ENCODE measurements around the gene TBC1D21. TPM values are rescaled to one million over a fixed set of nuclear protein-coding genes. Genes with fewer than 3 reads are reported as not detected.

The TBC1D21 gene
- total and polyA plus RNA-seq, 2 of the 4 experiments (the other 2 are of a cell fraction), result not detected

- in situ Hi-C loops (cut with MboI; ENCODE audit: low sequenced_read_pairs), result no loop called here
- no CpG with 5 or more reads among the region's 11 CpGs for WGBS, 2 experiments (ENCODE audit: extremely low coverage in 2 of 2, insufficient read length in 1 of 2)
- H4K91ac ChIP-seq (ENCODE audit: insufficient read depth, low read depth, low read length), result no peak overlapping the region
- H3K36me3 ChIP-seq (ENCODE audit: control insufficient read depth, insufficient read depth, low read length), result peaks cover 8% of the 10 kb centered on the region
- no peak for ATAC-seq (ENCODE audit: low read depth)
- no peak overlapping the region for H3K56ac ChIP-seq (ENCODE audit: extremely low read depth, insufficient read depth, low read length)
- H3K27me3 ChIP-seq (ENCODE audit: control insufficient read depth, insufficient read depth, low read length), result no peaks in the 10 kb centered on the region
- peaks cover 60% of the 10 kb centered on the region for H3K4me1 ChIP-seq (ENCODE audit: control insufficient read depth, insufficient read depth, low read length)
- TF ChIP-seq RCOR1 (IDR thresholded peaks at IDR 0.05; ENCODE audit: insufficient replicate concordance, low read length) (no peak), FOS (IDR thresholded peaks at IDR 0.05; ENCODE audit: low read depth, low read length) (no peak), RAD21 (IDR thresholded peaks at IDR 0.05; ENCODE audit: low read length) (no peak), MAFK (IDR thresholded peaks at IDR 0.05; ENCODE audit: low read depth, low read length) (no peak), CHD1 (IDR thresholded peaks at IDR 0.05; ENCODE audit: low read depth, low read length) (no peak), MXI1 (IDR thresholded peaks at IDR 0.05; ENCODE audit: borderline replicate concordance, low read depth, low read length) (no peak), USF2 (IDR thresholded peaks at IDR 0.05; ENCODE audit: low read depth, low read length) (no peak), NFE2L2 (IDR thresholded peaks at IDR 0.05; ENCODE audit: low read depth, low read length) (no peak), MAZ (IDR thresholded peaks at IDR 0.05; ENCODE audit: borderline replicate concordance, low read depth, low read length) (no peak), CEBPB (IDR thresholded peaks at IDR 0.05; ENCODE audit: low read depth, low read length) (no peak), RFX5 (IDR thresholded peaks at IDR 0.05; ENCODE audit: low read depth, low read length) (no peak), CTCF (conservative IDR thresholded peaks at IDR 0.05; ENCODE audit: low read depth, low read length) (no peak), BHLHE40 (IDR thresholded peaks at IDR 0.05; ENCODE audit: low read depth, low read length) (no peak), SMC3 (IDR thresholded peaks at IDR 0.05; ENCODE audit: low read depth, low read length) (no peak)
- TF ChIP-seq, protein P1, sequence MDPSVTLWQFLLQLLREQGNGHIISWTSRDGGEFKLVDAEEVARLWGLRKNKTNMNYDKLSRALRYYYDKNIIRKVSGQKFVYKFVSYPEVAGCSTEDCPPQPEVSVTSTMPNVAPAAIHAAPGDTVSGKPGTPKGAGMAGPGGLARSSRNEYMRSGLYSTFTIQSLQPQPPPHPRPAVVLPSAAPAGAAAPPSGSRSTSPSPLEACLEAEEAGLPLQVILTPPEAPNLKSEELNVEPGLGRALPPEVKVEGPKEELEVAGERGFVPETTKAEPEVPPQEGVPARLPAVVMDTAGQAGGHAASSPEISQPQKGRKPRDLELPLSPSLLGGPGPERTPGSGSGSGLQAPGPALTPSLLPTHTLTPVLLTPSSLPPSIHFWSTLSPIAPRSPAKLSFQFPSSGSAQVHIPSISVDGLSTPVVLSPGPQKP (IDR thresholded peaks at IDR 0.05; ENCODE audit: borderline replicate concordance, low read depth, low read length), result no peak
- H3K23ac ChIP-seq (ENCODE audit: low read depth, low read length), result no peak overlapping the region
- H2AK5ac ChIP-seq (ENCODE audit: low read depth, low read length), result no peak overlapping the region
- no peak overlapping the region for H3K4ac ChIP-seq (ENCODE audit: low read depth, low read length)
- peaks cover 64 to 100% of the 10 kb centered on the region in 2 experiments for H3K79me1 ChIP-seq (ENCODE audit: low read depth in 1 of 2, low read length in 2 of 2)
- dilution Hi-C loops (cut with HindIII; ENCODE audit: low sequenced_read_pairs, unreplicated experiment), result no loop called here
- ChIA-PET CTCF (no interaction called here), POLR2A (ENCODE audit: unreplicated experiment) (no interaction called here)
- no peak overlapping the region for H2BK15ac ChIP-seq (ENCODE audit: low read depth, low read length)
- H3K9ac ChIP-seq (ENCODE audit: low read depth, low read length), result no peak overlapping the region
- H3K4me3 ChIP-seq (ENCODE audit: insufficient read depth, low read depth, low read length), result no peak overlapping the region
- H4K8ac ChIP-seq (ENCODE audit: low read depth in 2 of 2, low read length in 2 of 2), result no peak overlapping the region
- no peak overlapping the region for H4K5ac ChIP-seq (ENCODE audit: low read depth, low read length)
- no peak for DNase-seq
- no TSS peak for BruUV-seq (replicated peaks)
- no peak overlapping the region for H2AK9ac ChIP-seq (replicated peaks; ENCODE audit: low read depth, low read length, poor library complexity)
- H3K4me2 ChIP-seq (ENCODE audit: low read depth, low read length), result no peak overlapping the region
- peaks cover 47% of the 10 kb centered on the region for H3K9me1 ChIP-seq (ENCODE audit: insufficient read depth, low read length)
- no peak overlapping the region for H3K18ac ChIP-seq (ENCODE audit: low read depth, low read length)
- no peak overlapping the region for H2BK20ac ChIP-seq (ENCODE audit: low read depth, low read length)
- intact Hi-C loops (cut with micrococcal nuclease), result loop anchor here (2.0 kb wide), 1 partner anchor 63 kb away; no protein-coding TSS in a partner anchor
- no peak overlapping the region for H3K27ac ChIP-seq (ENCODE audit: insufficient read depth, low read length)
- H3K9me3 ChIP-seq (ENCODE audit: control insufficient read depth, insufficient read depth, low read length), result no peaks in the 10 kb centered on the region
- H2BK5ac ChIP-seq (ENCODE audit: low read depth, low read length, poor library complexity, severe bottlenecking), result no peak overlapping the region
- H3K14ac ChIP-seq (replicated peaks; ENCODE audit: low read depth, low read length), result no peak overlapping the region
- no peak overlapping the region for H2AFZ ChIP-seq (replicated peaks; ENCODE audit: low read length, poor library complexity)
- no peak overlapping the region for H2BK120ac ChIP-seq (ENCODE audit: low read depth, low read length)
- H4K20me1 ChIP-seq (ENCODE audit: insufficient read depth, low read length), result peaks cover 37% of the 10 kb centered on the region
These were observed 64.4 kb downstream of the TBC1D21 start for GRCh38 chr15:73937726-73938125.

Data from IMR-90 (cell line).